ENCODE data around the gene PCARE.

PCARE gene

DNA sequence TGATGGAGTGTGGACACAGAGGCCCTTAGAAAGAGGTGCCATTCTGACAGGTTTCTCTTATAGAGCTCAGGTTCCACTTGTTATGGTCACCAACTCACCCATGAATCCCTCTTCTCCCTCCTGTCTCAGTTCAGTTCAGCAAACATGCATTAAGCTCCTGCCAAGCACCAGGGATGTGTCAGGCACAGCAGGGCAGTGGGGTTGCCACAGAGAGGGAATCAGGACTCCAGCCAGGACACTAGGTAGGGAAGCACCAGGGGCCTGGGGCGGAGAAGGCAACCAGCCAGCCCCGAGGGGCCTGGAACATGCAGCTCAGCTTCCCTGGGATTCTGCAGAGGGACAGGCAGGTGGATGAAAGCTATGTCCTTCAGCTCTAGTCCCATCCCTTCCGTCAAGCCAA, 48.6 kb downstream of the PCARE start:
- TF ChIP-seq, protein P1, sequence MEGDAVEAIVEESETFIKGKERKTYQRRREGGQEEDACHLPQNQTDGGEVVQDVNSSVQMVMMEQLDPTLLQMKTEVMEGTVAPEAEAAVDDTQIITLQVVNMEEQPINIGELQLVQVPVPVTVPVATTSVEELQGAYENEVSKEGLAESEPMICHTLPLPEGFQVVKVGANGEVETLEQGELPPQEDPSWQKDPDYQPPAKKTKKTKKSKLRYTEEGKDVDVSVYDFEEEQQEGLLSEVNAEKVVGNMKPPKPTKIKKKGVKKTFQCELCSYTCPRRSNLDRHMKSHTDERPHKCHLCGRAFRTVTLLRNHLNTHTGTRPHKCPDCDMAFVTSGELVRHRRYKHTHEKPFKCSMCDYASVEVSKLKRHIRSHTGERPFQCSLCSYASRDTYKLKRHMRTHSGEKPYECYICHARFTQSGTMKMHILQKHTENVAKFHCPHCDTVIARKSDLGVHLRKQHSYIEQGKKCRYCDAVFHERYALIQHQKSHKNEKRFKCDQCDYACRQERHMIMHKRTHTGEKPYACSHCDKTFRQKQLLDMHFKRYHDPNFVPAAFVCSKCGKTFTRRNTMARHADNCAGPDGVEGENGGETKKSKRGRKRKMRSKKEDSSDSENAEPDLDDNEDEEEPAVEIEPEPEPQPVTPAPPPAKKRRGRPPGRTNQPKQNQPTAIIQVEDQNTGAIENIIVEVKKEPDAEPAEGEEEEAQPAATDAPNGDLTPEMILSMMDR (IDR thresholded peaks at IDR 0.05; ENCODE audit: insufficient read depth, missing control alignments) = no peak
- FAIRE-seq (no peak), DNase-seq (ENCODE audit: insufficient read length, low spot score) (no peak)

DNA sequence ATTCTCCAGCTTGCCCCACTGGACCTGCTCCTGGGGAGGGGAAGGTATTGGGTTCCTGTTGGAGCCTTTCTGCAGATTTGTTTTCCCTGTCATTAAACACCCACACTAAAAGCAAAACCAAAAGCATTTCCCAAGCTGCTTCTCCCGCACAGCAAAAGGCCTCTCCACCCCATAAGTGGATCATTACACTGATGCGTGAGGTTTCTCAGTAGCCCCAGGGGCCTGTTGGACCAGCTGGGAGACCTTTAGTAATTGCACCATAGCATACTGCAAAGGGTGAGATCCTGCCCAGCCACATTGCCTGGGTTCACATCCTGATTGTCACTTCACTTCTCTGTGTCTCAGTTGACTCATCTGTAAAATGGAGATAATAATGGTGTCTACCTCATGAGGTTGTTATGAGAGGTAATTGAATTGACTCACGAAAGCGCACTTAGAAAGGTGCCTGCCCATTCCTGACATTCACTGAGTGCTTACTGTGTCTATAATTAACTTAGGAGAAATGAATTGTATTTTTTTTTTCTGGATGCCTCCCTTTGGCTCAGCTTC, 49.4 kb downstream of the PCARE start:
- TF ChIP-seq, protein P1 (IDR thresholded peaks at IDR 0.05; ENCODE audit: insufficient read depth, missing control alignments) = no peak
- no peak for FAIRE-seq
- no peak for DNase-seq (ENCODE audit: insufficient read length, low spot score)

DNA sequence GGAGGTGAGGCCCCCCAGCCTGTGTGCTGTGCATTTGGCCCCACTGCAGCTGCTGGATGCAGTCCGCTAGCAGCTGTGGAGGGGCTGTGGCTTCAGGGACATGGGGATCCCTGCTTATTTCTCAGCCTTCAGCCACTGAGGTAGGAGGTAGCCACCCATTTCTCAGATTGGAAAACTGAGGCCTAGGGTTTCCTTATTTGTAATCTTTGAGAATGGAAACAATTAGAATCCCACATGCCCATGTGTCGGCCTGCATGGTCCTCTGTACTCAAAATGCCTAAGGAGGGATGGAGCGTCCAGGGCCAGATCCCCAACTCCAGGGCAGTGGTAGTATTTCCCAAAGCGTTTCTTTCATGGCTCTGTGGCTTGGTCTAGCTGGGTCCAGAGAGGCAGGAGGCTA, 51.1 kb downstream of the PCARE start:
- DNase-seq (ENCODE audit: insufficient read length, low spot score) (no peak), FAIRE-seq (no peak)
- TF ChIP-seq, protein P1 (IDR thresholded peaks at IDR 0.05; ENCODE audit: insufficient read depth, missing control alignments) = no peak

DNA sequence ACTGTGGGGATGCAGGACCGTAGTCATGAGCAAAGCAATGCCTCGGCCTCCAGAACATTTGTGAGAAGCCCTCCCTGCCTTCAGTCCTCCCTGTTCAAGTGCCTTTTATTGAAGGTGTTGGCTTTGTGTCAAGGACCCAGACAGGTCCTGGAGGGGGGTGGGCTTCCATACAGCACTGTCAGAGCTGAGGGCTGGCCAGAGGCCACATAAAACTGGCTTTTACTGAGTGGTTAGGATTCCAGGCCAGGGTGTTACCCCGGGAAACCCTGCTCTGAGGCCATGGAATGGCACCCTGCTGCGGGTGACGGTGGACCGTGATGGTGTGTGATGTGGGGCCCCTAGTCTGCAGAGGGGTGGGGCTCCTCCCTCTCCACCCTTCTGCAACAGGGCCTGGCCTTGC, 51.6 kb downstream of the PCARE start:
- FAIRE-seq (no peak), DNase-seq (ENCODE audit: insufficient read length, low spot score) (no peak)
- TF ChIP-seq, protein P1 (IDR thresholded peaks at IDR 0.05; ENCODE audit: insufficient read depth, missing control alignments) = no peak

DNA sequence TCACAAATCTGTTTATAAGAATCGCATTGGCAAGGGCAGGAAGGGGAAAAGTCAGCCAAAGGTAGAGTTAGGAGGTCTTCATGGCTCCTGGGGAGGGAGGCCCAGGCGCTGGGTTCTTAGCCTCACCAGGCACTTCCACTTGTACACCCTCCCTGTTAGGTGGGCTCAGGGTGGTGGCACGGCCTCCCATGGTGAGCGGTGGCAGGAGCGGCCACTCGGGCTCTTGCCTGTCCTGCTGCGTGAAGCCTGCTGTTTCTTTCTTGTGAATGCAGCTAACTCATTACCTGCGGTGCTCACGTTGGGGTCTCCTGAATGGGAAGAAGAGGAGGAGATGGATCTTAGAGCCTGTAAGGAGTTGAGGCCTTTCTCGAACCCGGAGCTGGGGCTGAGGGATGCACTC, 52.4 kb downstream of the PCARE start:
- FAIRE-seq (no peak), DNase-seq (ENCODE audit: insufficient read length, low spot score) (no peak)
- TF ChIP-seq, protein P1 (IDR thresholded peaks at IDR 0.05; ENCODE audit: insufficient read depth, missing control alignments) = no peak

DNA sequence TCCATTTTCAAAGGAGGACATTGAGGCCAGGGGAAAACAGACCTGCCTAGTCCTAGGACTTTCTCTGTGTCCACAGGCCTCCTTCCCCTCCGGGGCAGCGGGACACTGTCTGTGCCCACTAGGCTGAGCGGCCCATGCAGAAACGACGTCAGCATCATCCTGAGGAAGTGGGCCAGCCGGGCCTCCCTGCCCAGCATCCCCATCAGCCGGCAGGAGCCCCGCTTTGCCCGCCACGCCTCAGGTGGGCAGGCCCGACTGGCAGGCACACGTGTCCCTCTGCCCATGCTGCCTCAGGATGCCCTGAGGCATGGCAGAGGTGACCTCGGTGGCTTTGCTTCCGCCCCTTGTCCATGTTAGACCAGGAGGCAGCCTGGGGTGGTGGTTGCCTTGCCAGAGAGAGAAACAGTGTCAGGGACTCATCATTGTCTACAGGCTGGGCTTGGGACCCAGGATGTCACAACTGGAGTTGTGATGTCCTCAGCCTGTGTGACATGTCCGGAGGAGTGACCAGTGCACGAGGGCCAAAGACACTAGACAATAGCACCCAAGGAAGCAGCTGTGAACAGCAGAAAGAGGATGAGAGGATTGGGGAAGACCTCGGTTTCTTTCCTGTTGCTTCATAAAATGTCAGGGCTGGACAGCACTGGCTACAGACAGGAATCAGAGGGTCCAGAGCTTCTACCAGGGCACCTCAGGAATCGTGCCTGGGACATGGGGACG, 56.4 kb downstream of the PCARE start:
- FAIRE-seq (no peak), DNase-seq (ENCODE audit: insufficient read length, low spot score) (no peak)
- TF ChIP-seq, protein P1 (IDR thresholded peaks at IDR 0.05; ENCODE audit: insufficient read depth, missing control alignments) = no peak

DNA sequence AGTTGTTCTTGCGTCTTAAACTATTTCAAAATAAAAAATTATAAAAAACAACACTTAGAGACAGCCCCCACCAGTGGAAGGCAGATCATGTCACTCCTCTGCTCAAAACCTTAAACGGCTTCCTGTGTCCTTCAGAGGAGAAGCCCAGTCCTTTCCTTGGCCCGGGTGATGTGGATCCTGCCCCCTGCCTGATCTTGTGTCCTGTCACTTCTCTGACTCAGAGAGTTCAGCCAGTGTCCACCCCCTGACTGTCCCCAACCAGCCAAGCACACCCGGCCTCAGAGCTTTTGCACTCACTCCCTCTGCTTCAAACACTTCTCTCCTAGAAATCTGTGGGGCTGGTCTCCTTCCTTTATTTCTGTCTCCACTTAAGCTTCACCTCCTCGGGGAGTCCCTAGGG, 57.8 kb downstream of the PCARE start:
- DNase-seq (ENCODE audit: insufficient read length, low spot score) (no peak), FAIRE-seq (no peak)
- TF ChIP-seq, protein P1 (IDR thresholded peaks at IDR 0.05; ENCODE audit: insufficient read depth, missing control alignments) = no peak
